T-helper 1 cell treated with Interleukin-12 subunit alpha and Interleukin-12 subunit beta and Interleukin-4 antibody, amounts not matched to agents 30 μg/mL and 1 μg/mL, for 36 hours (primary cell): Measurements from ENCODE around the gene PODN.

Source experiments
- H3K27ac Mint-ChIP-seq: one replicate; pipeline ENCODE4 v1.8.0; 2021; ENCODE audit warnings: mild to moderate bottlenecking, mixed read lengths
- H3K27me3 Mint-ChIP-seq: one replicate; pipeline ENCODE4 v1.8.0; 2021; ENCODE audit warnings: low read depth, mixed read lengths
- H3K36me3 Mint-ChIP-seq: one replicate; pipeline ENCODE4 v1.8.0; 2021; ENCODE audit warnings: low read depth, mixed read lengths
- H3K4me1 Mint-ChIP-seq: one replicate; pipeline ENCODE4 v1.8.0; 2021; ENCODE audit warnings: low read depth, mixed read lengths
- H3K4me3 Mint-ChIP-seq: one replicate; pipeline ENCODE4 v1.8.0; 2021; ENCODE audit warnings: mild to moderate bottlenecking, moderate library complexity, mixed read lengths
- H3K9me3 Mint-ChIP-seq: one replicate; pipeline ENCODE4 v1.8.0; 2021; ENCODE audit warnings: mixed read lengths

Gene PODN

GRCh38 chr1:53107090-53107489 lies 45.1 kb downstream of the PODN start:
- Mint-ChIP-seq H3K9me3 (no peaks in the 10 kb centered on the region), H3K4me3 (no peak overlapping the region), H3K4me1 (peaks cover 9% of the 10 kb centered on the region), H3K27me3 (peaks cover 5% of the 10 kb centered on the region), H3K27ac (no peak overlapping the region), H3K36me3 (no peaks in the 10 kb centered on the region)

- Mint-ChIP-seq H3K27ac (peak overlapping the region; percentile 54), H3K36me3 (no peaks in the 10 kb centered on the region), H3K9me3 (no peaks in the 10 kb centered on the region), H3K4me3 (no peak overlapping the region), H3K27me3 (peaks cover 5% of the 10 kb centered on the region), H3K4me1 (peaks cover 9% of the 10 kb centered on the region)
These were observed 45.7 kb downstream of the PODN start for GRCh38 chr1:53107570-53108322.

GRCh38 chr1:53108646-53109580 lies 46.9 kb downstream of the PODN start:
- no peak overlapping the region for H3K4me3 Mint-ChIP-seq
- peaks cover 9% of the 10 kb centered on the region for H3K4me1 Mint-ChIP-seq
- no peaks in the 10 kb centered on the region for H3K9me3 Mint-ChIP-seq
- H3K27ac Mint-ChIP-seq, result no peak overlapping the region
- peaks cover 5% of the 10 kb centered on the region for H3K27me3 Mint-ChIP-seq
- H3K36me3 Mint-ChIP-seq, result no peaks in the 10 kb centered on the region

- H3K36me3 Mint-ChIP-seq, result no peaks in the 10 kb centered on the region
- H3K4me1 Mint-ChIP-seq, result peaks cover 7% of the 10 kb centered on the region
- H3K9me3 Mint-ChIP-seq, result no peaks in the 10 kb centered on the region
- H3K27me3 Mint-ChIP-seq, result peaks cover 5% of the 10 kb centered on the region
- no peak overlapping the region for H3K4me3 Mint-ChIP-seq
- H3K27ac Mint-ChIP-seq, result no peak overlapping the region
These were observed 48.5 kb downstream of the PODN start for GRCh38 chr1:53110370-53111072.

- Mint-ChIP-seq H3K4me3 (no peak overlapping the region), H3K27ac (no peak overlapping the region), H3K4me1 (peaks cover 7% of the 10 kb centered on the region), H3K9me3 (no peaks in the 10 kb centered on the region), H3K27me3 (peaks cover 5% of the 10 kb centered on the region), H3K36me3 (no peaks in the 10 kb centered on the region)
These were observed 49.1 kb downstream of the PODN start for GRCh38 chr1:53111073-53111556.

GRCh38 chr1:53111693-53112092 lies 49.7 kb downstream of the PODN start:
- Mint-ChIP-seq H3K9me3 (no peaks in the 10 kb centered on the region), H3K27me3 (peaks cover 5% of the 10 kb centered on the region), H3K4me3 (no peak overlapping the region), H3K4me1 (peaks cover 7% of the 10 kb centered on the region), H3K27ac (no peak overlapping the region), H3K36me3 (no peaks in the 10 kb centered on the region)

- H3K27ac Mint-ChIP-seq, result no peak overlapping the region
- H3K4me3 Mint-ChIP-seq, result no peak overlapping the region
- H3K36me3 Mint-ChIP-seq, result no peaks in the 10 kb centered on the region
- H3K9me3 Mint-ChIP-seq, result no peaks in the 10 kb centered on the region
- peaks cover 7% of the 10 kb centered on the region for H3K4me1 Mint-ChIP-seq
- peaks cover 5% of the 10 kb centered on the region for H3K27me3 Mint-ChIP-seq
These were observed 50.3 kb downstream of the PODN start for GRCh38 chr1:53112271-53112774.

- peaks cover 3% of the 10 kb centered on the region for H3K4me1 Mint-ChIP-seq
- H3K4me3 Mint-ChIP-seq, result no peak overlapping the region
- H3K36me3 Mint-ChIP-seq, result no peaks in the 10 kb centered on the region
- no peak overlapping the region for H3K27ac Mint-ChIP-seq
- H3K9me3 Mint-ChIP-seq, result no peaks in the 10 kb centered on the region
- H3K27me3 Mint-ChIP-seq, result peaks cover 5% of the 10 kb centered on the region
These were observed 50.8 kb downstream of the PODN start for GRCh38 chr1:53112861-53113260.

GRCh38 chr1:53114090-53114489 lies 52.1 kb downstream of the PODN start:
- Mint-ChIP-seq H3K27ac (no peak overlapping the region), H3K27me3 (no peaks in the 10 kb centered on the region), H3K9me3 (no peaks in the 10 kb centered on the region)

GRCh38 chr1:53114581-53115400 lies 52.8 kb downstream of the PODN start:
- no peak overlapping the region for H3K27ac Mint-ChIP-seq
- no peaks in the 10 kb centered on the region for H3K9me3 Mint-ChIP-seq
- no peak overlapping the region for H3K4me3 Mint-ChIP-seq
- H3K27me3 Mint-ChIP-seq, result no peaks in the 10 kb centered on the region
- no peaks in the 10 kb centered on the region for H3K4me1 Mint-ChIP-seq
- H3K36me3 Mint-ChIP-seq, result no peaks in the 10 kb centered on the region

More at GRCh38 chr1:53114090-53114489, 52.1 kb downstream of the PODN start:
- H3K4me3 Mint-ChIP-seq, result no peak overlapping the region
- H3K4me1 Mint-ChIP-seq, result no peaks in the 10 kb centered on the region
- H3K36me3 Mint-ChIP-seq, result no peaks in the 10 kb centered on the region

- Mint-ChIP-seq H3K4me3 (no peak overlapping the region), H3K4me1 (no peaks in the 10 kb centered on the region), H3K27ac (no peak overlapping the region), H3K36me3 (no peaks in the 10 kb centered on the region), H3K9me3 (no peaks in the 10 kb centered on the region), H3K27me3 (no peaks in the 10 kb centered on the region)
These were observed 53.6 kb downstream of the PODN start for GRCh38 chr1:53115403-53116306.

GRCh38 chr1:53116307-53116810 lies 54.3 kb downstream of the PODN start:
- Mint-ChIP-seq H3K4me1 (no peaks in the 10 kb centered on the region), H3K4me3 (no peak overlapping the region), H3K9me3 (no peaks in the 10 kb centered on the region), H3K36me3 (no peaks in the 10 kb centered on the region), H3K27ac (no peak overlapping the region), H3K27me3 (no peaks in the 10 kb centered on the region)
